Midbrain (tissue), 1 donor: ENCODE results near the gene GNG12.

Source experiments
- DNase-seq: peaks from one replicate; lab custom pipeline; 2025; lab: John Stamatoyannopoulos, UW

Gene GNG12

GRCh38 chr1:67705735-67706453 lies 127.4 kb downstream of the GNG12 start:
- no peak for DNase-seq

DNA sequence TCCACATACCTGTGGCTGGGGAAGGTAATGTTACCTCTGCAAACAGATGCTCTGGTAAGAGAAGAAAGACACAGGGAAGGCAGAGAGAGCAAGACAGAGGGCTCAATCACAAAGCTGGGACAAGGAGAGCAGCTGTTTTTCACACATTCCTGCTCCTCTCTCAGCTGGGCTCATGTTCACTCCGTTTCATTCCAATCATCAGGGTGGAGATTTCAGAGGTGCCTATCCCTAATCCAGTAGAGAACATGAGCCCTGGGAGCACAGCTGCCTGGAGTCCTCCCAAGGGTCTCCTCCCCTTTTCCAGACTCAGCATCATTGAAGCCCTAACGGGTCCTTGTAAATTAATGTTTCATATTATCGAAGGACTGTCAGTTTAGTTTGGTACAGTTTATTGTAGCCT lies 128.9 kb downstream of the GNG12 start:
- no peak for DNase-seq

- DNase-seq = no peak
These were observed 131.4 kb downstream of the GNG12 start for GRCh38 chr1:67701876-67702275.

DNA sequence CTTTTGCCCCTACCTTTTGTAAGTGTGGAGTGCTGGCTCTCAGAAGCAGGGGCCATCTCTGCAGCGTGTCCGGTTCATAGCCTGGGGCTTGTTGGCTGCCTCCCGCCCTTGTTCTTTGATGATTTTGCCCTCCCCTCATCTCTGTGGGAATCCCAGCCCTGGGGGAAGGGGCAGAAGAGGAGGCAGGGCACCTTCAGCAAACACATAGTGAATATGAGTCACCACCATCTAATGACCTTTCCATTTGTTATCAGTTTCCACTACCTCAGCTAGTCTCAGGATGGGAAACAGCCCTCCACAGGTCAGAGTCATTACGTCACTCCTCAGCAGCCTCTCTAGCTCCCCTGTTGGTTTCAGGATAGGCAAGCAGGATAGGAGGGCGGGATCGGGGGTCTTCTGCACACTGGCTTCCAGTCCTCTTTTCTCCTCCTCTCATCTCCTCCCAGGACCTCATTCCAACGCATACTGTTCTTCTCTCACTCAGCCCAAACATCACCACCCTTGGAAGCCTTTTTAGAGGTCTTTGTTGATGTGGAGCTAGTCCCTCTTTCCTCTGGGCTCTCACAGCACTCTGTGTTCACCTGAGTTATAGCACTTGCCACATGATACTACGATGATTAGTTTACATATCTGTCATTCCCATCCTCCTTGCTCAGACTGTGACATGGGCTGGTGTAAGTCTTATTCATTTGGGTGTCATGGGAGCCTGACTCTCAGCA lies 132.4 kb downstream of the GNG12 start:
- DNase-seq = no peak

- DNase-seq = no peak
These were observed 133.0 kb downstream of the GNG12 start for GRCh38 chr1:67700220-67700619.

- DNase-seq = no peak
These were observed 136.6 kb downstream of the GNG12 start for GRCh38 chr1:67696708-67697107.

DNA sequence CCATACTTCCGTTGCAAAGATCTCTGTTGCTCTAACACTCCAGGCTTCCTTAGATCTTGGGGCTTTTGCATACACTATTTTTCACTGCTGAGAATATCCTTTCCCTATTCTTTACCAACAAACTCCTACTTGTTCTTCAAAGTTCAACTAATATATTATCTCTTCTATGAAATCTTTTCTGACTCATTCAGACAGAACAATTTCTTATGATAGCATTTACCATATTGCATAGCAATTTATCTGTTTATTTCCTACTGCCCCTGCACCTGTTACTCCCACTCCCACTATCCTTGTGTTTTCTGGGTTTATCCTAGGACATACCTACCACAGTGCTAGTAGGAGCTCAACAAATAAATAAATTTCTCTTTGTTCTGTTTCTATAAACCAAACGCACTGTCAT lies 137.3 kb downstream of the GNG12 start:
- DNase-seq = no peak

- DNase-seq = no peak
These were observed 141.6 kb downstream of the GNG12 start for GRCh38 chr1:67691712-67692111.

DNA sequence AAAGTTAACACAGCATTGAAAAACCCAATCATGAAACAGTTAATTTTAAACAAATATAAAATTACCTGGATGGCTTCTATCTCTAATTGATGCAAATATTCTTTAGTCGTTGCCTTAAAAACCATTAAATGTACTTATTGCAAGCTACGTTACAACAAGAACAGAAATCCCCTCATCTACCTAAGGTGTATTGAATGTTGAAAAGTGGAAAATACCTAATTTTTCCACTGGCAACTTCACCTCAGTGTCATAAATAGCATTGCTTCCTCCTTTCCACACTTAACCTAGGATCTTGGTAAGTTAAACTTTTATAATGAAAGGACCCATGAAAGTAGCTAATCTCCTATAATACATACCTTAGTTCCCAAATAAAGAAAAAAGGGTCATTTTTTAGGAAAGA lies 142.9 kb downstream of the GNG12 start:
- DNase-seq = no peak

- DNase-seq = no peak
These were observed 143.3 kb downstream of the GNG12 start for GRCh38 chr1:67690018-67690363.

- no peak for DNase-seq
These were observed 143.8 kb downstream of the GNG12 start for GRCh38 chr1:67689267-67690017.

DNA sequence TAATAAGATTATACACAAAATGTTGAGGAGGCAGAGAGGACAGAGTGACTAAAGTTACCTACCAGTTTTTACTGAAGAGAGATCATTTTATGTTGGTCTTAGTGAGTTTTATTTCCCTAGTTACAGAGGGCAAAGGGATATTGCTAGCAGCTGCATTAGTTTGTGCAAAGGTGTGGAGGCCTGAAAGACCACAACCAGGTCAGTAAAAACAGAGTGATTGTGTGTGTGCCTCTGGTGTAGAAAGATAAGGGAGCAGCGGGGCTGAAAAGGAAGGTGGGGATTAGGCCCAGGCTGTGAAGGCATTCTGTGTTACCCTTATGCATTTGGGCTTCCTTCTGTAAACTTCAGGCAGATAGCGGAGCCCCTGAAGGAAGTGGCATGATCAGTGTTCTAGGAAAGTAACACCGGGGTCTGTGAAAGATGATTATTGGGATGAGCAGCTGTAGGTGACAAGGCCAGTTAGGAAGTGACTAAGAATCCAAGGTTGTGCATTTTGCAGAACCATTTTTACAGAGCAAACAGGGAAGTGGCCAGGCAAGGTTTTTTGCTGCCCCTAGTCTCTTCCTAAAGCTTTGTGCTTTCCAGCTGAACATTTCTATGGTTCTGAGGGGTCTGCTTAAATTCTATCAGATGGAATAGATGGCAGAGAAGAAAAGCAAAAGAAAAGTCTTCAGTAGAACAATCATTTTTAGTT lies 144.6 kb downstream of the GNG12 start:
- DNase-seq = no peak

DNA sequence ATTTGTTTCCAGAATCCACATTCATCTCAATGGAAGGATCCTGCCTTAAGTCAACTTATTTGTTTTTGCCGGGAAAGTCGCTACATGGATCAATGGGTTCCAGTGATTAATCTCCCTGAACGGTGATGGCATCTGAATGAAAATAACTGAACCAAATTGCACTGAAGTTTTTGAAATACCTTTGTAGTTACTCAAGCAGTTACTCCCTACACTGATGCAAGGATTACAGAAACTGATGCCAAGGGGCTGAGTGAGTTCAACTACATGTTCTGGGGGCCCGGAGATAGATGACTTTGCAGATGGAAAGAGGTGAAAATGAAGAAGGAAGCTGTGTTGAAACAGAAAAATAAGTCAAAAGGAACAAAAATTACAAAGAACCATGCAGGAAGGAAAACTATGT lies 145.6 kb downstream of the GNG12 start:
- DNase-seq = no peak

- DNase-seq = no peak
These were observed 146.1 kb downstream of the GNG12 start for GRCh38 chr1:67687198-67687545.

- peak; percentile 49 for DNase-seq
These were observed 146.7 kb downstream of the GNG12 start for GRCh38 chr1:67686267-67687197.

DNA sequence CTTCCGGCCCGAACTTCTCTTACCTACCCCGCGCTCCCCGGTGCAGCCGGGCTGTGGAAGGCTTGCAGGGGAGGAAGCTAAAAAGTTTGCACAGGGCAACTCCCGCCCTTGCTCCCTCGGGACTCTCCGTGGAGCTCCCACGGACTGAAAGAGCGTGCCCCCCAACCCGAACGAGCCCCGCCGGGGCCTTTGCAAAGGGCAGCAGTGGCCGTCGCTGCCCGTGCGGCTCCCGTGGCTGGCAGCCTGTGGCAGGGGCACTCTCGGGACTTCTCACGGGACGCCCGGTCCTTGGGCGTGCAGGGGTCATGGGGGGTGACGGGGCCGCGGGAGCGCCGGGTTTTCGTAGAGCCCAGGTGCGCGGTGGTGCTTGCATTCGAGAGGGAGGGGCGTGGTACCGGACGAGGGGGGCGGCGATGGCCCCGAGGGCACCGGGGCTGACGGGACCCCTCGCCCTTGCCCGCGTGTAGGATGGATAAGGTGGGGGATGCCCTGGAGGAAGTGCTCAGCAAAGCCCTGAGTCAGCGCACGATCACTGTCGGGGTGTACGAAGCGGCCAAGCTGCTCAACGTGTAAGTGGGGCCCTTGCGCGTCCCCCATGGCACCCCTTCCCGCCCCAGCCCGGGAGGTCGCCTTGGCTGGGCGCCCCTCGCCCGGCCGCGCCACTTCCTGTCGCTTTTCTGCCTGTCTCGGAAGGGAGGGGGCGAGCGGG lies 147.6 kb downstream of the GNG12 start:
- DNase-seq = no peak

DNA sequence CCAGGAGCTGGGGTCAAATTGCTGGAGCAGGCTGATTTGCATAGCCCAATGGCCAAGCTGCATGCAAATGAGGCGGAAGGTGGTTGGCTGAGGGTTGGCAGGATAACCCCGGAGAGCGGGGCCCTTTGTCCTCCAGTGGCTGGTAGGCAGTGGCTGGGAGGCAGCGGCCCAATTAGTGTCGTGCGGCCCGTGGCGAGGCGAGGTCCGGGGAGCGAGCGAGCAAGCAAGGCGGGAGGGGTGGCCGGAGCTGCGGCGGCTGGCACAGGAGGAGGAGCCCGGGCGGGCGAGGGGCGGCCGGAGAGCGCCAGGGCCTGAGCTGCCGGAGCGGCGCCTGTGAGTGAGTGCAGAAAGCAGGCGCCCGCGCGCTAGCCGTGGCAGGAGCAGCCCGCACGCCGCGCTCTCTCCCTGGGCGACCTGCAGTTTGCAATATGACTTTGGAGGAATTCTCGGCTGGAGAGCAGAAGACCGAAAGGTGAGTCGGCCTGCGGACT lies 148.2 kb downstream of the GNG12 start, which contains the start of gene GADD45A:
TSS of gene GADD45A (plus strand) at position 135 of the 491 bp plus-strand sequence. CDS start at position 429, 294 bp downstream.
- DNase-seq = peak; percentile 99

DNA sequence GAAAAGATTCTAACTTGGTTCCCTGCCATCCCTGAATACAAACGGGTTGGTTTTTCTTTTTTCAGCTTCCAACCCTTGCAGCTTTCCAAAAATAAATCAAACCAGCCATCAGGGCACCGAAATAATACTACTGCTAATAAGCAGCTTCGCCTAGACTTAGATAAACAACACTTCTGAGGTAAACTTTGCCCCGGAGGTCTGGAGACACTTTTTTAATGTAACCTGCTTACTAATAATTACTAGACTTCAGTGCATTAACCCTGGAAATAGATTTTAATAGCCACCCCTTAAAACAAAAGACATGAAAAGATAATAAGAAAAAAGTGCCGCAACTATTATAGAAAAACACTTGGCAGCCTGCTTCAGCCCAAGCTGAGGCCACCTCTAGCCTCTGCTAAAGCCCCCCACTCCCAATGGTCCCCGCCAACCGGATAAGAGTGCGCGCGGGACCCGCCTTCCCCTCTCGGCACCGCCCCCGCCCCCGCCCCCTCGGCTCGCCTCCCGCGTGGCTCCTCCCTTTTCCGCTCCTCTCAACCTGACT lies 148.7 kb downstream of the GNG12 start:
- peak; percentile 32 for DNase-seq

DNA sequence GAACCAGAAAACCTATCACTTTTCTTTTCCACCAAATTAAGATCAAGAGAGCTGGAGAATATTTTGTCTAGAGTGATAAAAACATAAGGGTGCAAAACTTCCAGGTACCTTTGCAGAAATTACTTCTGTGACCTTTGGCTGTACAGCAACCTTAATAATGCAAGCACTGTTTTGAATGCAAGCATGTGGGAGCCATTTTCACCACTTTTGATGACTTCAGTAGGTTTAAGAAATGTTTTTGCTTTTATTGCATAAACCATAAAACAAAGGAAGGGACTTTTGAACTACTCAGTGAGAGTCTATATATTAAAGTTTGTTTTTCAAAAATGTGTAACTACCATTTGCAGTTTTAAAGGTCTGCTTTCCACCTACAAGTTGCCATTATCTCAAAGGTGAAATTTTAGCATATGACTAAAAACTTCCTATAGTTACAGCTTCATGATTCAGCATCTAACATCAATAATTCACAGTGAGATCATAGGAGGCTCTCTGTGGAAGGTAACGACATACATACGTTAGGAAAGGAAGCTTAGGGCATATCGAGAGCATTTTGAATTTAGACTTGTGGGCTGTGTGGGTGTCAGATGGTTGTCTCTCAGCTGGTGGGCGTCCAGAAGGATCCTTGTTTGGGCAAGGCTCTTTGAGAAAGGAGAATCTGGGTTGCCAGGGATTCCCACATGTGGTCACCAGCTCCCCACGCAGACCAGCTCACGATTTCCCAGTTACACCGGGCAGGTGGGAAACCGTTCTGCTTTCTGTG lies 149.3 kb downstream of the GNG12 start:
- DNase-seq = no peak
